T-helper 2 cell treated with Interferon-gamma antibody and Interleukin-4, amounts not matched to agents 5 μg/mL and 100 μg/mL, for 36 hours (primary cell): ENCODE data around the gene RSPO3.
"Not testable (repeated sequence)": the region's sequence is repeated elsewhere in the genome, so short reads cannot be mapped to it uniquely, and the experiment has no call there.

Source experiments
- DNase-seq: peaks from one replicate; pipeline ENCODE4 v3.0.0; 2021; ENCODE audit warnings: low spot score
- H3K27ac Mint-ChIP-seq: one replicate; pipeline ENCODE4 v1.8.0; 2021; ENCODE audit warnings: mild to moderate bottlenecking, mixed read lengths
- H3K27me3 Mint-ChIP-seq: one replicate; pipeline ENCODE4 v1.8.0; 2021; ENCODE audit warnings: low read depth, mixed read lengths
- H3K36me3 Mint-ChIP-seq: one replicate; pipeline ENCODE4 v1.8.0; 2021; ENCODE audit warnings: low read depth, mixed read lengths
- H3K4me1 Mint-ChIP-seq: one replicate; pipeline ENCODE4 v1.8.0; 2021; ENCODE audit warnings: low read depth, mixed read lengths
- H3K4me3 Mint-ChIP-seq: one replicate; pipeline ENCODE4 v1.8.0; 2022; ENCODE audit warnings: mild to moderate bottlenecking, moderate library complexity, mixed read lengths
- H3K9me3 Mint-ChIP-seq: one replicate; pipeline ENCODE4 v1.8.0; 2021; ENCODE audit warnings: mixed read lengths

The RSPO3 gene

GRCh38 chr6:127096167-127096566 lies 22.3 kb upstream of the RSPO3 start:
- Mint-ChIP-seq H3K27ac (no peak overlapping the region), H3K4me1 (no peaks in the 10 kb centered on the region), H3K9me3 (no peaks in the 10 kb centered on the region), H3K4me3 (no peak overlapping the region), H3K27me3 (no peaks in the 10 kb centered on the region), H3K36me3 (no peaks in the 10 kb centered on the region)
- no peak for DNase-seq

GRCh38 chr6:127097442-127097841 lies 21.0 kb upstream of the RSPO3 start:
- not testable (repeated sequence) for H3K4me1 Mint-ChIP-seq, H3K4me3 Mint-ChIP-seq, H3K36me3 Mint-ChIP-seq, H3K27me3 Mint-ChIP-seq, H3K9me3 Mint-ChIP-seq, DNase-seq, H3K27ac Mint-ChIP-seq

DNA sequence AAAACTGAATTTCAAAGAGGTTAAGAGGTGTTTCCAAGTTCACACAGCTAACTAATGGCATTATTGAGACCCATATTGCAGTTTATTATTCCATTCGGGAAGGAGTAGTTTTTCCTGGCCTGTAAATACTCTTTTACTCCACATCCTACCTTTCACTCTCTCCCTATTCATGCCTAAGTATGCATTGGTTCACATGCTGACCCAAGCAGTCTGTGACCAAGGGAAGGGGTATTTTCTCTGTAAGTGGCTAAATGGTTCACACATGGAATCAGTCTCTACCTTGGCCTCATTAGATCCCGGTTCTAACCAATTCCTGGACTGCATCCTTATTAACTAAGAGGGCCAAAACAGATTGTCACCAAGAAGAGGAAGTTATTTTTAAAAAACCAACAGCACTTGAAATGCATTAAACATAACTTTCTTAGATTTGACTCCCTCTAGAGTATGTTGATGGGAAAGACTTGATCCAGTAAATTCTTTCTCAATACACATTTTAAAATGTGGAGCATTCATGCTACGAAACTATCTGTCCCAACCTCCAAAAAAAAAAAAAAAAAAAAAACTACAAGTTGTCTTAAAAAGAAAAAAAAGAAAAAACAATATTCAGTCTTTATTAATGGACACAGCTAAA lies 17.8 kb upstream of the RSPO3 start:
- no peak for DNase-seq
- Mint-ChIP-seq H3K4me1 (no peaks in the 10 kb centered on the region), H3K27me3 (no peaks in the 10 kb centered on the region), H3K27ac (no peak overlapping the region), H3K36me3 (no peaks in the 10 kb centered on the region), H3K4me3 (no peak overlapping the region), H3K9me3 (no peaks in the 10 kb centered on the region)

- Mint-ChIP-seq H3K27ac (no peak overlapping the region), H3K9me3 (no peaks in the 10 kb centered on the region), H3K36me3 (no peaks in the 10 kb centered on the region), H3K27me3 (peaks cover 2% of the 10 kb centered on the region), H3K4me1 (no peaks in the 10 kb centered on the region), H3K4me3 (no peak overlapping the region)
- DNase-seq = no peak
Measured at GRCh38 chr6:127102299-127102698, 16.2 kb upstream of the RSPO3 start.

DNA sequence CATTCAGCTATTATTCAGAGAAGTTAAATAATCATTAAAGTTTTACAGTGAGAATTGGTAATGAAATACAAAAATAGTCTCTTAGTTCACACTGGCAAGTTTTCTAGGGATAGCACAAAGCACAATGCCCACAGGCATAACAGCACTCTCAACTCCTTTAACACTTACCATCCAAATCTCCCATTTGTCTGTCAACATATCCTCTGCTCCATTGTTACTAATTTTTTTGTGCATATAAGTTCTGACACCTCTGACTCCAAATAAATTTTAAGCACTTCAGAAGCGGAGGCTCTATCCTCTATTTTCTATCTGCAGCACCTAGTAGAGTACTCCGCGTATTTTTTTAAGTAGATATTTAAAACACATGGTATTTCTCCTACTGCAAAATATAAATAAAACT lies 15.6 kb upstream of the RSPO3 start:
- no peaks in the 10 kb centered on the region for H3K9me3 Mint-ChIP-seq
- H3K4me3 Mint-ChIP-seq = no peak overlapping the region
- H3K27me3 Mint-ChIP-seq = peaks cover 2% of the 10 kb centered on the region
- DNase-seq = no peak
- H3K36me3 Mint-ChIP-seq = no peaks in the 10 kb centered on the region
- H3K4me1 Mint-ChIP-seq = no peaks in the 10 kb centered on the region
- no peak overlapping the region for H3K27ac Mint-ChIP-seq

- no peak for DNase-seq
- Mint-ChIP-seq H3K4me3 (no peak overlapping the region), H3K9me3 (no peaks in the 10 kb centered on the region), H3K27me3 (peaks cover 5% of the 10 kb centered on the region), H3K27ac (no peak overlapping the region), H3K4me1 (no peaks in the 10 kb centered on the region), H3K36me3 (no peaks in the 10 kb centered on the region)
Measured at GRCh38 chr6:127103482-127103881, 15.0 kb upstream of the RSPO3 start.

DNA sequence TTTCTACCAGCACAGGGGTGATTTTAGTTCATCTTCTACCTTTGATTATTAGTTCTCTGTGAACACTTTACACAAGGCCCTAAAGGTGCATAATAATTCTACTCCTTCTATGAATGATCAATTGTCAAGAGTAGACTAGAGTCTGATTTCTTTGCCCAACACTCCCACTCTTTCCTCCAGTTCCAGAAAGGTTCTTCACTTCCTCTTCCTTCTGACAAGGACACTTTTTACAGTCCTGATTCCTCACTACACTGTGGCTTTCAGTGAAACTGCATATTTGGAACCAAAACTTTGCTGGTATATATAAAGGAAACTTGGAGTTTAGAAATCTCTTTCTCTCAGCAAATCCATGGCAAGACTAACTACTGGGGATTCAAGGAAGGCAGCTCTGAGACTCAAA lies 10.6 kb upstream of the RSPO3 start:
- Mint-ChIP-seq H3K4me3 (no peak overlapping the region), H3K27me3 (peaks cover 8% of the 10 kb centered on the region), H3K36me3 (no peaks in the 10 kb centered on the region), H3K27ac (no peak overlapping the region), H3K4me1 (no peaks in the 10 kb centered on the region), H3K9me3 (no peaks in the 10 kb centered on the region)
- DNase-seq = no peak

DNA sequence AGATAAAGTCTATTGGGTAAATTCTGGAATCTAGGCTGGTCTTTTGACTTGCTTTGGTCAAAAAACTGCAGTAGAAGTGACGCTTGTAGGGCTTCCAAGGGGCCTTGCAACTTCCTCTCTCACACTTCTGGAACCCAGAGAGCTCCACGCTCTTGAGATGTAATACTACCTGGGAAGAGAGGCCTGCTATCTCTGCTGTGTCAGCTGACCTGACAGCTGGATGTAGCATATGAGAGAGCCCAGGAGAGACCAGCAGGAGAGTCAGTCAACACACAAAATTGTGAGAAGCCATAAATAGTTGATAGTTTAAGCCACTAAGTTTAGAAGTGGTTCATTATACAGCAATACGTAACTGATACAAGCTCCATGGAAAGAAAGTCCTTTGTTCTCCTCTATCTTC lies 7.8 kb upstream of the RSPO3 start:
- Mint-ChIP-seq H3K36me3 (no peaks in the 10 kb centered on the region), H3K9me3 (no peaks in the 10 kb centered on the region), H3K27ac (no peak overlapping the region), H3K27me3 (peaks cover 18% of the 10 kb centered on the region), H3K4me3 (no peak overlapping the region), H3K4me1 (no peaks in the 10 kb centered on the region)
- DNase-seq = no peak

GRCh38 chr6:127111526-127111925 lies 6.9 kb upstream of the RSPO3 start:
- Mint-ChIP-seq H3K27me3 (peaks cover 27% of the 10 kb centered on the region), H3K27ac (no peak overlapping the region), H3K4me3 (no peak overlapping the region), H3K9me3 (no peaks in the 10 kb centered on the region), H3K36me3 (no peaks in the 10 kb centered on the region), H3K4me1 (no peaks in the 10 kb centered on the region)
- no peak for DNase-seq

- Mint-ChIP-seq H3K27me3 (peaks cover 41% of the 10 kb centered on the region), H3K4me1 (peaks cover 5% of the 10 kb centered on the region), H3K4me3 (no peak overlapping the region), H3K36me3 (no peaks in the 10 kb centered on the region), H3K9me3 (no peaks in the 10 kb centered on the region), H3K27ac (no peak overlapping the region)
- no peak for DNase-seq
Measured at GRCh38 chr6:127114214-127114760, 4.2 kb upstream of the RSPO3 start.

DNA sequence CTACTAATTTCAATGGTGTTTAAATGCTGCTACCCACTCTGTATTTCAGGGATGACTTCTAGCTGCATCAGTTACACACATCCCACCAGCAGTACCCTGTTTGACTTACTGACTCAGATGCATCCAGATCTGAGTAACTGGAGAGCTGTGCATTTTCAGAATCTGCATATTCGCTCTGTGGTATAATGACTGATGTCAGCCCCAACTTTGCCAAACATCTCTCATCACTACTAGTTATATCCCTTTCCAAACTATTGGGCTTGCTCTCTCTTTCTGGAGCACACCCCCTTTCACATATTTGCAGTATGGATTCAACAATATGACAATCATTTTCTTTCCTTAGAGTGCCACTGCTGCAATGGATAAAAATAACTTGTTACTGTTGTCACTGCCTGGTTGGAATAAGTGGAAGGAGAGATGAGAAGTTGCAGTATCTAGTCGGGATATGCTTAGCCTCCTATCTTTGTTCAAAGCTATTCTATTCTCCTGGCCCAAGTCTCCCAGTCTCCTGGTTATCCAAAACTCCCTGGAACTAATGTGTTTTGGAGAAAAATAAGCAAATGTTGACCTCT lies 3.3 kb upstream of the RSPO3 start:
- Mint-ChIP-seq H3K36me3 (no peaks in the 10 kb centered on the region), H3K9me3 (no peaks in the 10 kb centered on the region), H3K4me1 (peaks cover 5% of the 10 kb centered on the region), H3K27me3 (peaks cover 48% of the 10 kb centered on the region), H3K27ac (no peak overlapping the region), H3K4me3 (no peak overlapping the region)
- DNase-seq = no peak

GRCh38 chr6:127115746-127116145 lies 2.7 kb upstream of the RSPO3 start:
- Mint-ChIP-seq H3K27me3 (peaks cover 54% of the 10 kb centered on the region), H3K36me3 (no peaks in the 10 kb centered on the region), H3K4me1 (peaks cover 5% of the 10 kb centered on the region), H3K4me3 (no peak overlapping the region), H3K27ac (no peak overlapping the region), H3K9me3 (no peaks in the 10 kb centered on the region)
- no peak for DNase-seq

DNA sequence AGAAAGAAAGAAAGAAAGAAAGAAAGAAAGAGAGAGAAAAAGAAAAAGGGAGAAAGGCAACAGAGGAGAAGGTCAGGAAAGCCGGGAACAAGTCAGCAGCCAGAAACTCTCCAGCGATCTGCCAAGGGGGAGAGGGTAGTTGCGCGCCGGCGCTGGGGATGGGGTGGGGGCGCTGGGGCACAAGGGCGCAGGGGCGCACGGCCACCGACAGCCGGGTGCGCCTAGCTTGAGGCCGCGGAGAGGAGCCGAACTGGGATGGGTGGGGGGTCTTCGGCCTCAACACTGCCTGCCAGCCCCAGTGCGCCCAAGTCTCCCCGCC lies 533 bp upstream of the RSPO3 start:
- Mint-ChIP-seq H3K9me3 (no peaks in the 10 kb centered on the region), H3K27ac (no peak overlapping the region), H3K36me3 (no peaks in the 10 kb centered on the region), H3K4me1 (peaks cover 9% of the 10 kb centered on the region), H3K4me3 (peak overlapping the region; percentile 59), H3K27me3 (peaks cover 72% of the 10 kb centered on the region)
- DNase-seq = no peak

GRCh38 chr6:127119102-127120022 lies 891 bp downstream of the RSPO3 start:
- no peaks in the 10 kb centered on the region for H3K9me3 Mint-ChIP-seq
- H3K27ac Mint-ChIP-seq = no peak overlapping the region
- H3K27me3 Mint-ChIP-seq = peaks cover 76% of the 10 kb centered on the region
- no peaks in the 10 kb centered on the region for H3K36me3 Mint-ChIP-seq
- DNase-seq = peak; percentile 4
- peaks cover 9% of the 10 kb centered on the region for H3K4me1 Mint-ChIP-seq
- H3K4me3 Mint-ChIP-seq = peak overlapping the region; percentile 78
